ENCODE data around the gene NIPBL.

NIPBL gene

DNA sequence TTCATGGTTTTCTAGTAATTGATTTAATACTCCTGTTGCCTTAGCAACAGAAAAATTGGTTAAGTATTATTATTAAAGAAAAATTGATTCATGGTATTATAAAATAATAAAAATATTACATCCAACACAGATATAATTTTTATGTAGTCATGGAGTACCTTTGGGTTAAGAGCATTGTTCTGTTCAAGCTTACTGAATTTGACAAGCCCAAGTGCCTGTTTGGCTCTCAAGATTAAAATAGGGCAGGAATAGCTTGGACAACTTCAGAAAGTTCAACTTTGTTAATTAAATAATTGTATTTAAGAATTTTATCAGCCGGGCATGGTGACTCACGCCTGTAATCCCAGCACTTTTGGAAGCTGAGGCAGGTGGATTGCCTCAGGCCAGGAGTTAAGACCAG lies 82.0 kb downstream of the NIPBL start:
- TF ChIP-seq, protein P1, sequence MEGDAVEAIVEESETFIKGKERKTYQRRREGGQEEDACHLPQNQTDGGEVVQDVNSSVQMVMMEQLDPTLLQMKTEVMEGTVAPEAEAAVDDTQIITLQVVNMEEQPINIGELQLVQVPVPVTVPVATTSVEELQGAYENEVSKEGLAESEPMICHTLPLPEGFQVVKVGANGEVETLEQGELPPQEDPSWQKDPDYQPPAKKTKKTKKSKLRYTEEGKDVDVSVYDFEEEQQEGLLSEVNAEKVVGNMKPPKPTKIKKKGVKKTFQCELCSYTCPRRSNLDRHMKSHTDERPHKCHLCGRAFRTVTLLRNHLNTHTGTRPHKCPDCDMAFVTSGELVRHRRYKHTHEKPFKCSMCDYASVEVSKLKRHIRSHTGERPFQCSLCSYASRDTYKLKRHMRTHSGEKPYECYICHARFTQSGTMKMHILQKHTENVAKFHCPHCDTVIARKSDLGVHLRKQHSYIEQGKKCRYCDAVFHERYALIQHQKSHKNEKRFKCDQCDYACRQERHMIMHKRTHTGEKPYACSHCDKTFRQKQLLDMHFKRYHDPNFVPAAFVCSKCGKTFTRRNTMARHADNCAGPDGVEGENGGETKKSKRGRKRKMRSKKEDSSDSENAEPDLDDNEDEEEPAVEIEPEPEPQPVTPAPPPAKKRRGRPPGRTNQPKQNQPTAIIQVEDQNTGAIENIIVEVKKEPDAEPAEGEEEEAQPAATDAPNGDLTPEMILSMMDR (IDR thresholded peaks at IDR 0.05; ENCODE audit: low read depth, low read length, missing control alignments), result no peak

DNA sequence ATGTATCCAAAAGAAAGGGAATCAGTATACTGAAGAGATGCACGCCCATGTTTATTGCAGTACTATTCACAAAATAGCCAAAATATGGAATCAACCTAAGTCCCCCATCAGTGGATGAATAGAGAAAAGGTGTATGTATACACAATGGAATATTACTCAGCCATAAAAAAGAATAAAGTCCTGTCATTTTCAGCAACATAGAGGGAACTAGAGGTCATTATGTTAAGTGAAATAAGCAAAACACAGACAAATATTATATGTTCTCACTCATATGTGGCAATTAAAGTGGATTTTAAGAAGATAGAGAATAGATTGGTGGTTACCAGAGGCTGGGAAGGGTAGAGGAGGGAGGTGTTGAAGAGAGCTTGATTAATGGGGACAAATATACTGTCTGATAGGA lies 88.6 kb downstream of the NIPBL start:
- no peak for DNase-seq (ENCODE audit: low read depth)
- no peak overlapping the region for H3K4me3 ChIP-seq (ENCODE audit: low read depth, low read length)
- TF ChIP-seq, protein P1 (IDR thresholded peaks at IDR 0.05; ENCODE audit: low read depth, low read length, missing control alignments), result no peak

More for the DNA sequence above, 82.0 kb downstream of the NIPBL start:
- no peak overlapping the region for H3K4me3 ChIP-seq (ENCODE audit: low read depth, low read length)
- no peak for DNase-seq (ENCODE audit: low read depth)

DNA sequence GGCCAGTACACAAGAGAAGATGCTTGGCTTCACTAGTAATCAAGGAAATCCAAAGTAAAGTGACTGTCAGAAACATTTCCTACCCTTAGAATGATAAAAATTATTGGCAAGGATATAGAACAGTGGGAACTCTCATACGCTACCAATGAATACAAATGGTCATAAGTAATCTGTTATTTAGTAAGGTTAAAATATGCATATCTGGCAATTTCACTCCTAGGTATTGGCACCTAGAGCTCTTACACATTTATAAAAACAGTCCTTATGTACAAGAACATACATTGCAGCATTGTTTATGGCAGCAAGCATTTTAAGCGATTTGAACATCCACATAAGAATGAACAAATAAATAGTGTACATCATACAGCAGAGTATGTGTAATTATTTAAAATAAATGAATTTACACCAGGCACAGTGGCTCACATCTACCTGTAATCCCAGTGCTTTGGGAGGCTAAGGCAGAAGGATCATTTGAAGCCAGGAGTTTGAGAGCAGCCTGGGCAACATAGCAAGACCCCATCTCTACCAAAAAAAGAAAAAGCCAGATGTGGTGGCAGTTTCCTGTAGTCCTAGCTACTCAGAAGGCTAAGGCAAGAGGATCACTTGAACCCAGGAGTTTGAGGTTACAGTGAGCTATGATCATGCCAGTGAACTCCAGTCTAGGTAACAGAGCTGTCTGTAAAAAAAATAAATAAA lies 93.3 kb downstream of the NIPBL start:
- H3K4me3 ChIP-seq (ENCODE audit: low read depth, low read length), result no peak overlapping the region
- no peak for DNase-seq (ENCODE audit: low read depth)
- TF ChIP-seq, protein P1 (IDR thresholded peaks at IDR 0.05; ENCODE audit: low read depth, low read length, missing control alignments), result no peak

- DNase-seq (ENCODE audit: low read depth), result no peak
- H3K4me3 ChIP-seq (ENCODE audit: low read depth, low read length), result no peak overlapping the region
- TF ChIP-seq, protein P1 (IDR thresholded peaks at IDR 0.05; ENCODE audit: low read depth, low read length, missing control alignments), result no peak
Observed at GRCh38 chr5:36978196-36978595, 101.6 kb downstream of the NIPBL start.

DNA sequence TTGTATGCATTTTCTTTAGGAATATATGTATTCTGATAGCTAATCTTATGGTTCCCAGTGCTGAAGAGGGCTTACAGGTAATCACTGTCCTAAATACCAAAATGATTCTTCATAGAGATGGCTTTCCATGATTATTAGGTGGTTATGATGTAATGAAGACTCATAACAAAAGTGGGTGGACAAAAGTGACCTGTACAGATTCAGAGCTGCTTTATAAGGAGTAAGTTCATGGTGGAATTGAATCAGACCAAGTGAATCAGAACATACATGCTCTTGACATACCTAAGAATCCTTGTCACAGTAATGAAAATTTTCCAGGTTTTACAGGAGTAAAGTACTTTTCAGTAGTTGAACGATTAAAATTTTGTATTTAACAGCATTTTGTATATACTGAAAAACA lies 105.6 kb downstream of the NIPBL start:
- TF ChIP-seq, protein P1 (IDR thresholded peaks at IDR 0.05; ENCODE audit: low read depth, low read length, missing control alignments), result no peak
- DNase-seq (ENCODE audit: low read depth), result no peak
- no peak overlapping the region for H3K4me3 ChIP-seq (ENCODE audit: low read depth, low read length)

GRCh38 chr5:36985387-36985786 lies 108.8 kb downstream of the NIPBL start:
- H3K4me3 ChIP-seq (ENCODE audit: low read depth, low read length), result no peak overlapping the region
- TF ChIP-seq, protein P1 (IDR thresholded peaks at IDR 0.05; ENCODE audit: low read depth, low read length, missing control alignments), result no peak
- no peak for DNase-seq (ENCODE audit: low read depth)

DNA sequence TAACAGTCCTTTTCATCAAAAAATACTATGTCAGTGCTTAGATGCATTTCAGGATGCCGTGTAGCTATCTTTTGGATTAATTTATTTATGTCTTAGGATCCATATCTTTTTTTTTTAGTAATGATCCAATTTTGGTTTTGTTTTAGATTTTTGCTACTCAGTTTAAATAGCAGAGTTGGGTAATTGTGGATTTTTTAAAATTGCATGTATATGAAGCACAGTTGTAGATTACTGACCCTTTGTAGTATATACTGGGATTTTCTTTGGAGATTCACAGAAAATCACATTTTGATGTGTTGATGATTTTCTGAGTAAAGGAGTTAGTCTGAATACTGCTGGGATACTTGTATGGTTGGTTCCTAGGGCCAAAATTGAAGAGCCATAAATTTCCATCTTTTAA lies 111.8 kb downstream of the NIPBL start:
- TF ChIP-seq, protein P1 (IDR thresholded peaks at IDR 0.05; ENCODE audit: low read depth, low read length, missing control alignments), result no peak
- DNase-seq (ENCODE audit: low read depth), result no peak
- no peak overlapping the region for H3K4me3 ChIP-seq (ENCODE audit: low read depth, low read length)
